NCI-H187 treated with DMSO at 0.1 percent for 48 hours (cell line): ENCODE measurements around the gene REC8.
"Not testable (repeated sequence)": the region's sequence is repeated elsewhere in the genome, so short reads cannot be mapped to it uniquely, and the experiment has no call there.

Experiments used
- DNase-seq: peaks from one replicate; lab custom pipeline; 2025; lab: John Stamatoyannopoulos, UW

The REC8 gene

GRCh38 chr14:24184104-24184970, 12.5 kb downstream of the REC8 start:
- DNase-seq: no peak

- no peak for DNase-seq
These were observed 13.1 kb downstream of the REC8 start for GRCh38 chr14:24185026-24185425.

- no peak for DNase-seq
These were observed 13.9 kb downstream of the REC8 start for GRCh38 chr14:24185741-24186140.

- no peak for DNase-seq
These were observed 15.1 kb downstream of the REC8 start for GRCh38 chr14:24186831-24187538.

GRCh38 chr14:24187539-24187915, 15.6 kb downstream of the REC8 start:
- no peak for DNase-seq

- peak; percentile 91 for DNase-seq
These were observed 16.6 kb downstream of the REC8 start, which contains the start of gene IPO4 for GRCh38 chr14:24188251-24189058. TSS of gene IPO4 (minus strand) at chr14:24188816. CDS start at chr14:24188787, 29 bp downstream.

GRCh38 chr14:24189059-24189375, 17.1 kb downstream of the REC8 start:
- DNase-seq: no peak

GRCh38 chr14:24189460-24189859, 17.6 kb downstream of the REC8 start:
- no peak for DNase-seq

GRCh38 chr14:24190416-24190815, 18.5 kb downstream of the REC8 start:
- no peak for DNase-seq

- DNase-seq: no peak
These were observed 21.1 kb downstream of the REC8 start for GRCh38 chr14:24192933-24193332.

GRCh38 chr14:24194186-24194872, 22.4 kb downstream of the REC8 start:
- DNase-seq: no peak

GRCh38 chr14:24194873-24195185, 22.9 kb downstream of the REC8 start:
- DNase-seq: no peak

GRCh38 chr14:24195186-24196070, 23.5 kb downstream of the REC8 start, which contains the start of gene TM9SF1:
TSS of gene TM9SF1 (minus strand) at chr14:24195441. CDS start at chr14:24195019, 422 bp downstream.
- no peak for DNase-seq

- DNase-seq: no peak
These were observed 24.5 kb downstream of the REC8 start for GRCh38 chr14:24196071-24197055.

GRCh38 chr14:24197056-24197450, 25.2 kb downstream of the REC8 start:
- DNase-seq: no peak

- no peak for DNase-seq
These were observed 27.1 kb downstream of the REC8 start for GRCh38 chr14:24198814-24199524.

- not testable (repeated sequence) for DNase-seq
These were observed 30.7 kb downstream of the REC8 start for GRCh38 chr14:24202538-24202937.

GRCh38 chr14:24203249-24203886, 31.5 kb downstream of the REC8 start:
- DNase-seq: not testable (repeated sequence)
